Measurements from ENCODE around the gene CEP128.

DNA sequence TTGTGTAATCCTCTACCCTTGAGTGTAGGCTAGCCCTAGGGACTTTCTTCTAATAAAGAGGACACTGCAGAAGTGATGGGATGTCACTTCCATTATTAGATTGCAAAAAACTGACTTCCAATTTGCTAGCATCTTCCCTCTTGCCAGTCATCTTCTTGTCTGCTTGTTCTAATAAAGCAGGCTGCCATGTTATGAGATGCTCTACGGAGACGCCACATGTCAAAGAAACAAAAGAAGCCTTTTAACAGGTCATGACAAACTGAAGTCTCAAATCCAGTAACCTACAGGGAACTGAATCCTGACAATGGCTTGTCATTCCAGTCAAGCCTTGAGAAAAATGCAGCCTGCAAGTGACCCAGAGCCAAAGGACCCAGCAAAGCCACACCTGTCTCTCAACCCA lies 76.0 kb downstream of the CEP128 start:
- TF ChIP-seq, protein P1, sequence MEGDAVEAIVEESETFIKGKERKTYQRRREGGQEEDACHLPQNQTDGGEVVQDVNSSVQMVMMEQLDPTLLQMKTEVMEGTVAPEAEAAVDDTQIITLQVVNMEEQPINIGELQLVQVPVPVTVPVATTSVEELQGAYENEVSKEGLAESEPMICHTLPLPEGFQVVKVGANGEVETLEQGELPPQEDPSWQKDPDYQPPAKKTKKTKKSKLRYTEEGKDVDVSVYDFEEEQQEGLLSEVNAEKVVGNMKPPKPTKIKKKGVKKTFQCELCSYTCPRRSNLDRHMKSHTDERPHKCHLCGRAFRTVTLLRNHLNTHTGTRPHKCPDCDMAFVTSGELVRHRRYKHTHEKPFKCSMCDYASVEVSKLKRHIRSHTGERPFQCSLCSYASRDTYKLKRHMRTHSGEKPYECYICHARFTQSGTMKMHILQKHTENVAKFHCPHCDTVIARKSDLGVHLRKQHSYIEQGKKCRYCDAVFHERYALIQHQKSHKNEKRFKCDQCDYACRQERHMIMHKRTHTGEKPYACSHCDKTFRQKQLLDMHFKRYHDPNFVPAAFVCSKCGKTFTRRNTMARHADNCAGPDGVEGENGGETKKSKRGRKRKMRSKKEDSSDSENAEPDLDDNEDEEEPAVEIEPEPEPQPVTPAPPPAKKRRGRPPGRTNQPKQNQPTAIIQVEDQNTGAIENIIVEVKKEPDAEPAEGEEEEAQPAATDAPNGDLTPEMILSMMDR (optimal IDR thresholded peaks at IDR 0.05 in 1 of 3, IDR thresholded peaks at IDR 0.05 in 1 of 3, conservative IDR thresholded peaks at IDR 0.05 in 1 of 3; ENCODE audit: extremely low read depth in 1 of 3, insufficient read depth in 2 of 3, low read length in 3 of 3) = no peak
- TF ChIP-seq EZH2 (IDR thresholded peaks at IDR 0.05; ENCODE audit: low read length) = no peak
